Hypothalamus (tissue), 51 donors: ENCODE measurements around the gene IMPG2.
"Not testable (repeated sequence)": the region's sequence is repeated elsewhere in the genome, so short reads cannot be mapped to it uniquely, and the experiment has no call there.

Experiments used
- DNase-seq, 51 donors: peaks; one replicate each; lab custom pipeline; 2025; lab: John Stamatoyannopoulos, UW

Gene IMPG2

DNA sequence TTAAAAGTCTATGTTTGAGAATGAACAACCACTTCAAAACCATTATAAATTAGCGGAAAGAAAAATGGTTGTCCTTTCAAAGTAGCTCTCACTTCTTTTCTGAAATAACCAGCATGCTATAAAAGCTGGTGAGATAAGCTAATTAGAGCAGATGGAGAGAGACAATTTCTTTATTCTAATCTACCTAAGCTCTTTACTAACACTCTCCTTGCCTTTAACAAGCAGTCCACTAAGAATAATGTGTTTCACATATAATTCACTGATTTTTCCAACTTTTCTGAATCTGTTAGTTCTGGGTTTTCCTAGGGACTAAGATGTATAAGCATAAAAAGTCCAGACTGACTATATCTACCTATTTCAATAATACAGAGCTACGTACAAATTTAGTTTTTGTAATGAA lies at the start of gene IMPG2:
IMPG2 (minus strand) TSS at position 101 of the 400 bp plus-strand sequence. CDS start 203 bp downstream, outside the sequence.
- no peak for DNase-seq

DNA sequence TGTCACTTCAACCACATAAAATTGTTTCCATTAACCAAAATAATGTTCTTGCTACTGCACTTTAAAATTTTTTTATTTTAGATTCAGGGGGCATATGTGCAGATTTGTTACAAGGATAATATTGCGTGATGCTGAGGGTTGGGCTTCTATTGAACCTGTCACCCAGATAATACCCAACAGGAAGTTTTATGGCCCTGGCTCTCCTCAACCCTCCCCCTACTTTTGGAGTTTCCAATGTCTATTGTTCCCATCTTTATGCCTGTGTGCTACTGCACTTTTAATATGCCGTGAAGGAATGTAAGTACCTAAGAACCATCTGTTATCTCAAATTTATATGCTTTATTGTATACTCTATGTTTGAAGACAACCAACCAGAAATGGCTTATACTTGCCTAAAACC lies 42.0 kb upstream of the IMPG2 start:
- no peak for DNase-seq

DNA sequence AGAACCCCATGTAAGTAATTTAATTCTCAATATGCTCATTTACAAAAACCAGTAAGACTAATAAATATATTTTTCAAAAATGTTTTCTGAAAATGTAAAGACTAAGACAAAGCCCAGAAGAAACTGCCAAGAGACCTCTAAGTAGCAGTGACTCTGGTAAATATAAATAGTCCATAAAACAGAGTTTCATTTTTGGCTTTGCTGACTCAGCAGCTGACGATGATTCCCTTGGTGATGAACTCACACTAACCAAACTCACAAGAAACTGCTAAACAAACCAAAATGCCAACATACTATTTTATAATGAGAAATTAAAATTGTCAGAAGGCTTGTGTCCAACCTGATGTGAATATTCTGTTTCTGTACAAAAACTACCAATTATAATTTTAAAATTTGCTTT lies 31.5 kb upstream of the IMPG2 start:
- DNase-seq = no peak

DNA sequence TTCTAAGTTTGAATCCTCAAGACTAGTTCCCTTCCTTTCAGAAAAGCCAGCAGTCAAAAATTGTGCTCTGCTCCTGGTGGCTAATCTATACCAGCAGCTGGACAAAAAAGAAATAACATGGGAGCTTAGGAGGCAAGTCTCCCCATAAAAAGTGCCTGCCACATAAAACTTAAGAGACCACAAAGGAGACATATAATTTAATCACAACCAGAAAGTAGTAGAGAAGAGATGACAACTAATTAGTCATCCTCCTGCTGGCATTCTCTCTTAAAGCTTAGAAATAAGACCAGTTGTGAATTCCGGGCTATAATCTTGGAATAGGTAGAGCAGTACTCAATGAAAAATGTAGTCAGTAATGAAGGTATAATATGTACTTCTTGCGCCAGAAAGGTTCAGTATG lies 20.2 kb upstream of the IMPG2 start:
- no peak for DNase-seq

DNA sequence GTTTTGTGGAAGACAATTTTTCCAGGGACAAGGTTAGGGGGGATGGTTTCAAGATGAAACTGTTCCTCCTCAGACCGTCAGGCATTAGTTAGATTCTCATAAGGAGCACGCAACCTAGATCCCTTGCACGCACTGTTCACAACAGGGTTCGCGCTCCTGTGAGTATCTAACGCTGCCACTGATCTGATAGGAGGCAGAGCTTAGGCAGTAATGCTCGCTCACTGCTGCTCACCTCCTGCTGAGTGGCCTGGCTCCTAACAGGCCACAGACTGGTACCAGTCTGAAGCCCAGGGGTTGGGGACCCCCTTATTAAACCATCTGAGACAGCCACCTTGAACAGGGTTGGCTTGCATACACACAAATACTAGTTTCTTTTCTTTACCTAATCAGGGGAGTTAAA lies 13.5 kb upstream of the IMPG2 start:
- no peak for DNase-seq

DNA sequence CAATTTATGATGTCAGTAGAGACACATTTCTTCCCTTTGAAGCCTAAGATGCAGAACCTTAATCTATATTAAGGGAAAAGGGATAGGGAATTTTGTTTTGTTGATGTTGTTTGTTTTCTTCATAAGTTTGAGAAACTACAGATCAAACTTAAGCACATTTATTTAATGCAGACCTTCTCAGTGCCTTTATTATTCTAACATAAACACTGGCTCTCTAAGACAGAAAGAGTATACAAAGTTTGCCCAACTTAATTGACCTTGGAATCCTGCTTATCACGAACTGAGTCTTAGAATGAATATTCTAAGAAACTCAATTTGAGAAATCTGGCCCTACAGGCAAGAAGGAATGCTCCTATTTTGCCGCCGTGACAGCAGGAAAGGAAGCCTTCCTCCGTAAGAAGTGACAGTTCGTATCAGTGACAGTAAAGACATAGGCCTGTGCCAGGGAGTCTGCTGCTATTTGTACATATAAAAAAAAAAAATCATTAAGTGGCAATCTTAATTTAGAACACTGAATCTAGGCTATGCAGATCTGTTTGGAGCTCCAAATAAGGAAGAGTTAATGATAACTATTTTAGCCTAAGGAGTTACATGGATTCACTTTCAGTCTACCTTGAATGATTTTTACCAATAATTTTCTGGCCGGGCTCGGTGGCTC lies 8.8 kb upstream of the IMPG2 start:
- DNase-seq = no peak

DNA sequence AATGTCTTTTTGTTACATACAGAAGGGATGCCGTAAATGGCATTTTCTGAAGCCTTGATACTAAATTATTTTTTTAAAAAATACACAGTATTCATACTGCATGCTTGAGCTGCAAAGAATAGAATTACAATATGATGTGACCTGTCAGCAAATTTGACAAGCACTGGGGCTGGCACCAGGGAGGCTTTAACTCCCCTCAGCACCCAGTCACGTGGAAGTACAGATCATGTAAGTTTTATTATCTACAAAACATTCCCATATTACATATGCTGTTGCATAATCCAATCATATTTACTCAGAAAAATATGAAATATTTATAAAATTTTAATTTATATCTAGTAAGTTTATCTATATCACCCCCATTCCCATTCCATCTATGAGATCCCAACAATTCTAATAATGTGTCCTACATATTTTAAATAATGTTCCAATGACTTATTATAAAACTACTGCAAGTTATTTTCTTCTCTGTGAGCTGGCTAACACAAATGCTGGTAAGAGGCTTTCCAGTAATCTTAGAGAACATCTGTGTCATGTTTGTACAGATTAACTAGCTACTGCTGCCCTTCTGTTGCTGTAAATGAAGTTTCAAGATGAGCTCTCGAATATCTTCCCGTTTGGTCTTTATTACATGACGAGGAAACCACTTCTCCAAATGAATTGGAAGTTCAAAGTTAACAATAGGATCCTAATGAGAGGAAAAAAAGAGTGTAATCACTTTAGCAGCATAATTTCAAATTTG lies 5.2 kb upstream of the IMPG2 start:
- no peak for DNase-seq

DNA sequence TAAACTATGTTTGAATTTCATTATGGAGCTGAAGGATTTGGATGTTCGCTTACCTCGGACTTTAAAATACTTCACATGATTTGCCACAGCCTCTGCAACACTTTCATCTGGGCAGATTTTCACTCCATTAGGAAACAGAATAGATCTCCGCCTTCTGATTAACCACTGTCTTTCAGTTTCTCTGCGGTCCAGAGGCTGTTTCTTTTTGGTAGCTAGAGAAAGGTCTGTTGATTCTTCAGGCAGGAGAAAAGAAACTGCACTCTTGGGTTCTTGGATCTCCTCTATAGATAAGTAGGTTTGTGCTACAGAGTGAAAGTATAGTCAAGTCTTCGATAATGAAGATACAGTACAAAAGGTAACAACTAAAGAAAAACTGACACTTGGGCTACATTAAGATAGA lies 844 bp downstream of the IMPG2 start:
- no peak for DNase-seq

DNA sequence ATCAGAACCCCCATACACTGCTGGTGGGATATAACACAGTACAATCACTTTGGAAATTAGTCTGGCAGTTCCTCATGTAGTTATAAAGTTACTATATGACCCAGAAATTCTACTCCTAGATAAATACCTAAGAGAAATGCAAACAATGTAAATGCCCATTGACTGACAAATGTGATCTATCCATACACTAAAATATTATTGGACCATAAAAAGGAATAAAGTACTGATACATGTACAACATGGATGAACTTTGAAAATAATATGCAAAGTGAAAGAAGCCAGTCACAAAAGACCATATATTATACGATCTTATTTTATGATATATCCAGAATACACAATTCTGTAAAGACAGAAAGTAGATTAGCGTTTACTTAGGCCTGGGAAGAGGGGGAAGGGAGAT lies 7.8 kb downstream of the IMPG2 start:
- DNase-seq = no peak

DNA sequence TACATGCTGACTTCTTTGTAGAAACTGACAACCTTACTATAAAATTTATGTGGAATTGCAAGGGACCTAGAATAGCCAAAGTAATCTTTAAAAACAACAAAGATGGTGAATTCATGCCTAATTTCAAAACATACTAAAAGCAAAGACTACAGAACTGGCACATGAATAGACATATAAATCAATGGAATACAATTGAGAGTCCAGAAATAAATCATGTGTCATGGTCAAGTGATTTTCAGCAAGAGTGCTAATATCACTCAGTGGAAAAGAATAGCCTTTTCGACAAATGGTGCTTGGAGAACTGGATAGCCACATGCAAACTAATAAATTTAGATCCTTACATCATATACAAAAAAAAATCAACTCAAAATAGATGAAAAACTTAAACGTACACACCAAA lies 8.7 kb downstream of the IMPG2 start:
- DNase-seq = no peak

DNA sequence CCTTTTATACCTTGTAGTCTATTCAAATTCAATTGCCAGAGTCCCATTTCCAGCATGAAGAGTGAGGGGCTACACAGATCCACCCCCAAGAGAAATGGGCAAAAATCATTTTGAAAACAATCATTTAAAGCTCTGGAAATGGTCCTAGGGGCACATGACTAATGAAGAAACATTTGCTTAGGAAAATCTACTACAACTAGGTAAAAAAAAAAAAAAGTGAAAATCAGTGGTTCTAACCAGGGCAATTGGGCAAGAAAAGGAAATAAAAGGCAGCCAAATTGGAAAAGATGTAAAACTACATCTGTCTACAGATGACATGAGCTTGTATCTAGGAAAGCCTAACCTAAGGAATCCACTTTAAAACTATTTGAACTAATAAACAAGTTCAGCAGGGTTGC lies 9.4 kb downstream of the IMPG2 start:
- DNase-seq = no peak

DNA sequence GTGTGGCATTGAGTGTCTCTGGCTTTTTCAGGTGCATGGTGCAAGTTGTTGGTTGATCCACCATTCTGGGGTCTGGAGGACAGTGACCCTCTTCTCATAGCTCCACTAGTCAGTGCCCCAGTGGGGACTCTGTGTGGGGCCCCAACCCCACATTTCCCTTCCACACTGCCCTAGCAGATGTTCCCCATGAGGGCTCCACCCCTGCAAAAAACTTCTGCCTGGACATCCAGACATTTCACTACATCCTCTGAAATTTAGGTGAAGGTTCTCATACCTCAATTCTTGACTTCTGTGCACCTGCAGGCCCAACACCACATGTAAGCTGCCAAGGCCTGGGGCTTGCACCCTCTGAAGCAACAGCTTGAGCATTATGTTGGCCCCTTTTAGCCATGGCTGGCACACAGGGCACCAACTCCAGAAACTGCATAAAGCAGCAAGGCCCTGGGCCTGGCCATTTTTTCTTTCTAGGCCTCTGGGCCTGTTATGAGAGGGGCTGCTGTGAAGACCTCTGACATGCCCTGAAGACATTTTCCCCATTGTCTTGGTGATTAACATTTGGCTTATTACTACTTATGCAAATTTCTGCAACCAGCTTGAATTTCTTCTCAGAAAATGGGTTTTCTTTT lies 12.1 kb downstream of the IMPG2 start:
- DNase-seq = not testable (repeated sequence)

DNA sequence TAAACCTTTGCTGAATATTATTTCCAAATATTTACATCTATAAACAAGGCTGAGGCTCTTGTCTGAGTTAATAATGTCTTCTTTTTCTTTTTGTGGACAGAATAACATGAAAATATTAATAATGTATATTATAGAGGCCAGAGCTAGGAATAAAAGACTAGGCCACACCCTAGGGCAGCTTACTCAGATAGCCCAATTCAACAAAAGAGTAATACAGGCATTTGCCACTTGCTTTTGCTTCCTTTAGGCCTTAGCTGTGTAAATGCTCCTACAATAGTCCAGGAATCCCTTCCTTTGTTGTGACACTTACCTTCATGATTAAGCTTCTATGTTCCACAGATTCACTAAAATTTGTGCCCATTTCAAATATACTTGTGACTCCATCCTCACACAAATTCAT lies 16.5 kb downstream of the IMPG2 start:
- no peak for DNase-seq

DNA sequence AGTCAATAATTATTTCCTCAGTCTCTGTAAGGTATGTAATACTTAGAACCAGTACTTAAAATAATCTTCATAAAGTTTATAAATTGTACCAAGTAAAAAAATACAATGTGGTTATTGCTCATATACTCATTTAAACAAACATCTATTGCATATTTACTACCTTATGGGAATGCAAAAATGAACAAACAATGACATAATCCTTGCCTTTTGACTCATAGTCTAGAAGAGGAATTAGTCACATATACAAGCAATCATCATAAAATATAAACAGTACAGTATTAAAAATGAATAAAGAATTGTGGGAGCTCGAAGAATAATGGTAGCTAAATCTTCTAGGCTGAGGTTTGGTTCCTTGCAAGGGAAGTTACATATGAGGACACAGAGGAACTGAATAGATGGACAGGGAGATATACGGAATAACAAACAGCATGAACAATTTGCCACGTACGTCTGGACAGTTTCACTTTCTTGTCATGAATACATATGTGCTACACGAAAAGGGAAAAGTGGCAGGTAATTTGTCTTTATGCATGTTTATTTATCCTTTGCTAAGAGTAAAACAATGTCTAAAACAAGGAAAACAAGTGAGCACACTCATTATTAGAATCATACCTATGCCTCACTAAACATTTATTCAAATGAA lies 17.2 kb downstream of the IMPG2 start:
- DNase-seq = no peak

DNA sequence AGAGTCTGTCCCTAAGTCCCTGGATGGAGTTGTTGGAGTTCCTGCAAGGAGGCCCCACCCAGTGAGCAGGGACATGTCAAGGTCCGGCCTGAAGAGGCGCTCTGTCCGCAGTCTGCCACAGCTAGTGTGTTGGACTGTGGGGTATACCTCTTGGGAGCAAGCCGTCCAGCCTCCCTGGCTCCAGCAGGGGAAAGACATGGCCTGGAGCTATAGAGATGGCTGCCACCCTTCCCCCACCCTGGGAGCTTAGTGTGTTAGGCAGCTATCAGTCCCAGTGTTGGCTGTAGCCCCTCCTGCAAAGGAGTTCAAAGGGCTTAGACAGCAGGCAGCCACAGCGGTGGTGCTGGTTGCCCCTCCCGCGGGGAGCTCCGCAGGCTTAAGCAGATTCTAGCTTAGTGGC lies 20.3 kb downstream of the IMPG2 start:
- no peak for DNase-seq

DNA sequence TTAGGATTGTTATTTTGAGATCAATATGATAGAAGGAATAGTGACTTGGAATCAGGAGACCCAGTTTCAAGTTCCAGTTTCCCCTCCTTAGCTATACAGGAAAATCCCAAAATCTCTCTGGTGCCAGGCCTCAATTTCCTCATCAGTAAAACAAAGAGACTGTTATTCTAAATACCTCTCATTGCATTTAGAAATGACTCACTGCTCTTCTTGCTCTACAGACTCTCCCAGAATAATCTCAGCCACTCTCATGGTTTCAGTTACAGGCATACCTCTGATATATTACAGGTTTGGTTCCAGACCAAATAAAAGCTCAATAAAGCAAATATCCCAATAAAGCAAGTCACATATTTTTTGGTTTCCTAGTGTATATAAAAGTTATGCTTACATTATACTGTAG lies 28.3 kb downstream of the IMPG2 start:
- DNase-seq = no peak

DNA sequence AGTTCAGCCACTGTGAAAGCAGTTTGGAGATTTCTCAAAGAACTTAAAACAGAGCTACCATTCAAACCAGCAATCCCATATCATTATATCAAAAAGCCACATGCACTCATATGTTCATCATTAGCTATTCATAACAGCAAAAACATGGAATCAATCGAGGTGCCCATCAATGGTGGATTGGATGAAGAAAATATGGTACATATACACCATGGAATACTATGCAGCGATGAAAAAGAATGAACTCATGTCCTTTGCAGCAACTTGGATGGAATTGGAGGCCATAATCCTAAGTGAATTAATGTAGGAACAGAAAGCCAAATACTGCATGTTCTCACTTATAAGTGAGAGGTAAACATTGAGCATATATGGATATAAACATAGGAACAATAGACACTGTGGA lies 32.1 kb downstream of the IMPG2 start:
- DNase-seq = no peak

DNA sequence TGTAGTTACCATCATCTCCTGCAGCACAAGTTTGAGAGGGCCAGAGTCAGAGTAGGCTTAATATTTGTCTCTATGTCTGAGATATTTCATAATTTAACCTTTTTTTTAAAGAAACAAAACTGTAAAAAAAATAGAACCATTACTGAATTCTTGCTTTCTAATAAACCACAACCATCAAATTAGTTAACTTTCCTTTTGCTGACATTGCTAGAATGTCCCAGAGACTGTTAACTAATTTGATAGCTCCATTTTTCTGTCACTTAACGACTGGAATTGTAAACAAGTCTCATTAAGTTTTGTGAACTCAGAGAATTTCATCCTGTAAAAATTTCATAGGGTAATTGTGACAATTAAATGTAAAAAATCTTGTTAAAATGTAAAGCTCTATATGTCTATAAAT lies 35.6 kb downstream of the IMPG2 start:
- no peak for DNase-seq

DNA sequence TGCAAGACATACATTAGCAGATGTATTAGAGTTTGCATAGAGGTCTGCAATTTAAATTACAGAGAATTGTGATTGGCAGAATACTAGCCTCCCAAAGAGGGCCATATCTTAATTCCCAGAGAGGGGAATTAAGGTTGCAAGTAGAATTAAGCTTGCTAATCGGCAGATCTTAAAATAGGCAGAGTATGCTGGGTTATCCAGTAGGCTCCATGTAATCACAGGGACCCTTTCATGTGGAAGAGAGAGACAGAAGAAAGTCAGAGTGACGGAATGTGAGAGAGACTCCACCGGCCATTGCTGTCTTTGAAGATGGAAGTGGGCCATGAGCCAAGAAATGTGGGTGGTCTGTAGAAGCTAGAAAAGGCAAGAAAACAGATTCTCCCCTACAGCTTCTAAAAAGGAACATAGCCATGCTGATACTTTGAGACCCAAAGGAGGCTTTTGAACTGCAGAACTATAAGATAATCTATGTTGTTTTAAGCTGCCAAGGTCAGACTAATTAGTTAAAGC lies 38.8 kb downstream of the IMPG2 start:
- no peak for DNase-seq

DNA sequence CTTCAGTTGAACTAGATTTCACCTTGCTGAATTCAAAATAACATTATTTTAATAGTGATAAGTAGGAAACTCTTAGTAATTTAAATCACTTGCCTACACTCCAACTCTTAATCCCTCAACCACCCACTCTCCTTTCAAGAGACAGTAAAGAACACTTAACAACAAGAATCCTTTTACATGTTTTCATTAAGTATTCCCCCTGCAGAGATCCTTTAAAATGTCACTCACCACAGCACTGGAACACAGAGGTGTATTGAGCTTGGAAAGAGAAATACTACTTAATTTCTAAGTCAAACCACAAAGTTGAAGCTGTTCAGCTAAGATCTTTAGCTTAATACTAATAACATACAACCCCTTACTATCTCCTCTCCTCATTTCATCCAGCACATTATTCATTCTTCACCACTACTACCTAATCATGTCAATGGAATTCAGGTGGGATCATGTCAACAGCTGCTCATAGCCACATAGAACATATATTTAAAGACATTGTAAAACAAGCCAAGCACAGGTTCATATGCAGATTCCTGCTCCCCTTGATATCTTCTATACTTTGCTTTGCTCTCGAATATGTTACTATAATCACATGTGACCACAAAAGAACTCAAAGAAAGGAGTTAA lies 40.5 kb downstream of the IMPG2 start:
- DNase-seq = peak in 1 of 51 donors; percentile 21

DNA sequence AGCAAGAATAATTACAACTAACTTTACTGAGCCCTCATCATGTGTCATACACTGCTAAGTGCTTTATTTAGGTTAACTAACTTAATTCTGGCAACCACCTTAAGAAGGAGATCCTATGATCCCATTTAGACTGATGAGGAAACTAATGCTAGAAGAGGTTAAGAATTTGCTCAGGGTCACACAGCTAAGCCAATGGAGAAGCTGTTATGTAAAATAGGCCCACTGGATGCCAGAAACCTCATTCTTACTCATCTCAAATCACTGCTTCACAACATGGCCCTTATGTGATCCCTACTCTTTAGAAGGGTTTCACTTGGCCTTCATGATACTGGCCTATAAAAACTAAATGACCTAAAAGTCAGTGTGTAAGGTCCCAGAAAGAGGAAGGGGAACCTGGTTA lies 41.2 kb downstream of the IMPG2 start:
- no peak for DNase-seq
